Muscle layer of duodenum (tissue), 2 donors: ENCODE data around the gene GHITM.

ENCODE experiments used
- H3K27ac ChIP-seq: one replicate; pipeline ENCODE4 v1.7.0; 2013; ENCODE audit warnings: mild to moderate bottlenecking, low read length
- H3K27me3 ChIP-seq: one replicate; pipeline ENCODE4 v1.7.0; 2013; ENCODE audit warnings: low read depth, mild to moderate bottlenecking, control low read depth, low read length
- H3K36me3 ChIP-seq, 2 donors: one replicate each; pipeline ENCODE4 v1.7.0; 2013; ENCODE audit warnings: low read length in 2 of 2, control low read depth in 1 of 2, mild to moderate bottlenecking in 1 of 2; ENCODE audit not compliant: insufficient read depth in 2 of 2, control insufficient read depth in 1 of 2
- H3K4me1 ChIP-seq, 2 donors: one replicate each; pipeline ENCODE4 v1.7.0; 2013; ENCODE audit warnings: low read length in 2 of 2, mild to moderate bottlenecking in 2 of 2, control low read depth in 1 of 2, moderate library complexity in 1 of 2; ENCODE audit not compliant: insufficient read depth in 2 of 2, control insufficient read depth in 1 of 2
- H3K4me3 ChIP-seq, 2 donors: one replicate each; pipeline ENCODE4 v1.7.0; 2013; ENCODE audit warnings: low read length in 2 of 2, low read depth in 1 of 2, mild to moderate bottlenecking in 1 of 2
- H3K9me3 ChIP-seq, 2 donors: one replicate each; pipeline ENCODE4 v1.7.0; 2013; ENCODE audit warnings: low read length in 2 of 2, control low read depth in 1 of 2, mild to moderate bottlenecking in 1 of 2; ENCODE audit not compliant: control insufficient read depth in 1 of 2
- donor health status: healthy.

Gene GHITM

DNA sequence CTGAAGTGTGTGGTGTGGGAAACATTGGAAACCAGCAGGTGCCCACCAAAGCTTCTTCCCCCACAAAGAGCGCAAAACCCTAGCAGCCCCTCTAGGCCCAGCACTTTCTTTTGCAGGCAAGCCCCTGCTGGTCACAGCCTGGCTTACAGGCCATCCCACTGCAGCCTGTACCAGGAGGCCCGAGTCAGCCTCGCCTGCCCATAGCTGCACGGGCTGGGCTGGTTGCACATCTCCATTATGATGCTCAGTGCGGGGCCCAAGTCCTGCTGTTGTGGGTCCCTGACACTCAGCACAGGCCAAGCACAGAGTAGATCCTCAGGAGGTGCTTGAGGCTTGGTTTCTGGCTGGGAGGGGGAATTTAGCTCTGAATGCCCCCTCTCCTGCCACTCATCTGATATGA lies 63.0 kb downstream of the GHITM start:
- Histone ChIP-seq H3K9me3 (no peaks in the 10 kb centered on the region), H3K27ac (no peak overlapping the region), H3K36me3 (no peaks in the 10 kb centered on the region), H3K4me3 (no peak overlapping the region), H3K27me3 (no peaks in the 10 kb centered on the region), H3K4me1 (no peaks in the 10 kb centered on the region)
